ENCODE results near the gene SLC7A11.
A peak's percentile ranks its signal among the peaks of the same experiment; 100 is the strongest.

Gene SLC7A11

GRCh38 chr4:138242076-138242833 lies at the start of gene SLC7A11:
Gene SLC7A11 (minus strand): TSS chr4:138242349. CDS start chr4:138242069, 280 bp downstream.
- Mint-ChIP-seq H3K9me3 (no peaks in the 10 kb centered on the region), H3K27ac (peak within 1 kb of the TSS; percentile 91), H3K4me3 (peak within 1 kb of the TSS; percentile 82), H3K4me1 (peaks cover 28% of the 10 kb centered on the region), H3K27me3 (no peaks in the 10 kb centered on the region), H3K36me3 (ENCODE audit: low read depth) (peaks cover 1% of the 10 kb centered on the region)
- DNase-seq (peak; percentile 44), ATAC-seq (peak; percentile 94)

GRCh38 chr4:138291431-138291830 lies 49.3 kb upstream of the SLC7A11 start:
- Mint-ChIP-seq H3K4me1 (no peaks in the 10 kb centered on the region), H3K9me3 (no peaks in the 10 kb centered on the region), H3K4me3 (no peak overlapping the region), H3K27ac (no peak overlapping the region), H3K27me3 (peaks cover 2% of the 10 kb centered on the region), H3K36me3 (ENCODE audit: low read depth) (no peaks in the 10 kb centered on the region)
- ATAC-seq (no peak), DNase-seq (no peak)

GRCh38 chr4:138290805-138291204 lies 48.7 kb upstream of the SLC7A11 start:
- Mint-ChIP-seq H3K4me1 (no peaks in the 10 kb centered on the region), H3K9me3 (no peaks in the 10 kb centered on the region), H3K4me3 (no peak overlapping the region), H3K27me3 (peaks cover 2% of the 10 kb centered on the region), H3K27ac (no peak overlapping the region), H3K36me3 (ENCODE audit: low read depth) (no peaks in the 10 kb centered on the region)
- DNase-seq (no peak), ATAC-seq (no peak)

- H3K9me3 Mint-ChIP-seq, result peaks cover 6% of the 10 kb centered on the region
- no peak overlapping the region for H3K4me3 Mint-ChIP-seq
- no peak overlapping the region for H3K27ac Mint-ChIP-seq
- H3K4me1 Mint-ChIP-seq, result no peaks in the 10 kb centered on the region
- ATAC-seq, result no peak
- no peak for DNase-seq
- H3K36me3 Mint-ChIP-seq (ENCODE audit: low read depth), result no peaks in the 10 kb centered on the region
- H3K27me3 Mint-ChIP-seq, result no peaks in the 10 kb centered on the region
Observed at GRCh38 chr4:138279286-138279685, 37.1 kb upstream of the SLC7A11 start.

- Mint-ChIP-seq H3K27ac (no peak overlapping the region), H3K9me3 (peaks cover 2% of the 10 kb centered on the region), H3K36me3 (ENCODE audit: low read depth) (no peaks in the 10 kb centered on the region), H3K4me3 (no peak overlapping the region), H3K4me1 (no peaks in the 10 kb centered on the region), H3K27me3 (no peaks in the 10 kb centered on the region)
- DNase-seq (no peak), ATAC-seq (no peak)
Observed at GRCh38 chr4:138277133-138277532, 35.0 kb upstream of the SLC7A11 start.

- no peak for DNase-seq
- Mint-ChIP-seq H3K36me3 (ENCODE audit: low read depth) (no peaks in the 10 kb centered on the region), H3K9me3 (no peaks in the 10 kb centered on the region), H3K4me3 (no peak overlapping the region), H3K27me3 (no peaks in the 10 kb centered on the region), H3K4me1 (no peaks in the 10 kb centered on the region), H3K27ac (no peak overlapping the region)
- ATAC-seq, result no peak
Observed at GRCh38 chr4:138275963-138276621, 33.9 kb upstream of the SLC7A11 start.

GRCh38 chr4:138275216-138275615 lies 33.1 kb upstream of the SLC7A11 start:
- Mint-ChIP-seq H3K36me3 (ENCODE audit: low read depth) (no peaks in the 10 kb centered on the region), H3K4me3 (no peak overlapping the region), H3K4me1 (no peaks in the 10 kb centered on the region), H3K9me3 (no peaks in the 10 kb centered on the region), H3K27ac (no peak overlapping the region), H3K27me3 (no peaks in the 10 kb centered on the region)
- ATAC-seq, result no peak
- DNase-seq, result no peak

GRCh38 chr4:138269175-138269574 lies 27.0 kb upstream of the SLC7A11 start:
- H3K4me3 Mint-ChIP-seq, result no peak overlapping the region
- H3K4me1 Mint-ChIP-seq, result no peaks in the 10 kb centered on the region
- DNase-seq (no peak), ATAC-seq (no peak)
- H3K36me3 Mint-ChIP-seq (ENCODE audit: low read depth), result no peaks in the 10 kb centered on the region
- no peaks in the 10 kb centered on the region for H3K9me3 Mint-ChIP-seq
- peaks cover 4% of the 10 kb centered on the region for H3K27me3 Mint-ChIP-seq
- H3K27ac Mint-ChIP-seq, result no peak overlapping the region

- no peak for DNase-seq
- no peaks in the 10 kb centered on the region for H3K4me1 Mint-ChIP-seq
- H3K4me3 Mint-ChIP-seq, result no peak overlapping the region
- H3K9me3 Mint-ChIP-seq, result no peaks in the 10 kb centered on the region
- ATAC-seq, result no peak
- H3K36me3 Mint-ChIP-seq (ENCODE audit: low read depth), result no peaks in the 10 kb centered on the region
- H3K27me3 Mint-ChIP-seq, result peaks cover 6% of the 10 kb centered on the region
- no peak overlapping the region for H3K27ac Mint-ChIP-seq
Observed at GRCh38 chr4:138267835-138268234, 25.7 kb upstream of the SLC7A11 start.

GRCh38 chr4:138266948-138267347 lies 24.8 kb upstream of the SLC7A11 start:
- H3K4me1 Mint-ChIP-seq, result no peaks in the 10 kb centered on the region
- H3K27me3 Mint-ChIP-seq, result peaks cover 6% of the 10 kb centered on the region
- no peaks in the 10 kb centered on the region for H3K36me3 Mint-ChIP-seq (ENCODE audit: low read depth)
- no peak overlapping the region for H3K27ac Mint-ChIP-seq
- DNase-seq (no peak), ATAC-seq (no peak)
- no peaks in the 10 kb centered on the region for H3K9me3 Mint-ChIP-seq
- no peak overlapping the region for H3K4me3 Mint-ChIP-seq

- H3K27ac Mint-ChIP-seq, result no peak overlapping the region
- DNase-seq (no peak), ATAC-seq (no peak)
- H3K27me3 Mint-ChIP-seq, result peaks cover 6% of the 10 kb centered on the region
- no peaks in the 10 kb centered on the region for H3K9me3 Mint-ChIP-seq
- no peak overlapping the region for H3K4me3 Mint-ChIP-seq
- H3K36me3 Mint-ChIP-seq (ENCODE audit: low read depth), result no peaks in the 10 kb centered on the region
- no peaks in the 10 kb centered on the region for H3K4me1 Mint-ChIP-seq
Observed at GRCh38 chr4:138263247-138263816, 21.2 kb upstream of the SLC7A11 start.

GRCh38 chr4:138262469-138262868 lies 20.3 kb upstream of the SLC7A11 start:
- Mint-ChIP-seq H3K27ac (no peak overlapping the region), H3K27me3 (peaks cover 6% of the 10 kb centered on the region), H3K36me3 (ENCODE audit: low read depth) (no peaks in the 10 kb centered on the region), H3K4me1 (no peaks in the 10 kb centered on the region), H3K9me3 (no peaks in the 10 kb centered on the region), H3K4me3 (no peak overlapping the region)
- DNase-seq (no peak), ATAC-seq (no peak)

- Mint-ChIP-seq H3K27me3 (peaks cover 6% of the 10 kb centered on the region), H3K27ac (no peak overlapping the region), H3K36me3 (ENCODE audit: low read depth) (no peaks in the 10 kb centered on the region), H3K4me1 (no peaks in the 10 kb centered on the region), H3K4me3 (no peak overlapping the region), H3K9me3 (no peaks in the 10 kb centered on the region)
- no peak for ATAC-seq
- no peak for DNase-seq
Observed at GRCh38 chr4:138262030-138262429, 19.9 kb upstream of the SLC7A11 start.

- Mint-ChIP-seq H3K9me3 (no peaks in the 10 kb centered on the region), H3K36me3 (ENCODE audit: low read depth) (no peaks in the 10 kb centered on the region), H3K4me1 (no peaks in the 10 kb centered on the region), H3K27me3 (peaks cover 2% of the 10 kb centered on the region), H3K4me3 (no peak overlapping the region), H3K27ac (no peak overlapping the region)
- DNase-seq (no peak), ATAC-seq (no peak)
Observed at GRCh38 chr4:138259824-138260223, 17.7 kb upstream of the SLC7A11 start.

- H3K4me3 Mint-ChIP-seq, result no peak overlapping the region
- peaks cover 2% of the 10 kb centered on the region for H3K27me3 Mint-ChIP-seq
- no peak for DNase-seq
- no peaks in the 10 kb centered on the region for H3K4me1 Mint-ChIP-seq
- ATAC-seq, result no peak
- H3K9me3 Mint-ChIP-seq, result no peaks in the 10 kb centered on the region
- H3K36me3 Mint-ChIP-seq (ENCODE audit: low read depth), result no peaks in the 10 kb centered on the region
- no peak overlapping the region for H3K27ac Mint-ChIP-seq
Observed at GRCh38 chr4:138259271-138259670, 17.1 kb upstream of the SLC7A11 start.

Measured in activated naive CD8-positive, alpha-beta T cell treated with anti-CD3 and anti-CD28 coated beads, Interleukin-2, amount 50 U/mL, for 24 hours (primary cell).